Neural cell (in vitro differentiated cells): ENCODE measurements around the gene SND1.

ENCODE experiments used
- CTCF ChIP-seq: fragments of 450-650 bp; IDR thresholded peaks from 2 replicates; pipeline ENCODE4 v1.5.1; 2014; ENCODE audit warnings: antibody characterized with exemption, mild to moderate bottlenecking, moderate library complexity; ENCODE audit not compliant: poor library complexity, severe bottlenecking
- EP300 ChIP-seq: fragments of 450-650 bp; conservative IDR thresholded peaks from 2 replicates; pipeline ENCODE4 v1.6.1; 2014; ENCODE audit warnings: antibody characterized with exemption, mild to moderate bottlenecking, moderate library complexity; ENCODE audit not compliant: poor library complexity, severe bottlenecking
- EZH2 ChIP-seq: fragments of 200-600, 300-800 bp; shearing (Covaris generic), sonication (generic); IDR thresholded peaks from 2 replicates; pipeline ENCODE4 v1.6.1; 2014; ENCODE audit warnings: antibody characterized with exemption, low read length, borderline replicate concordance, mild to moderate bottlenecking; ENCODE audit not compliant: insufficient read depth, poor library complexity, severe bottlenecking
- MXI1 ChIP-seq: fragments of 450-650 bp; conservative IDR thresholded peaks from 2 replicates; pipeline ENCODE4 v1.6.1; 2014; ENCODE audit warnings: antibody characterized with exemption, mild to moderate bottlenecking; ENCODE audit not compliant: poor library complexity, severe bottlenecking
- POLR2AphosphoS5 ChIP-seq: IDR thresholded peaks from 2 replicates; pipeline ENCODE4 v1.6.1; 2012
- RAD21 ChIP-seq: fragments of 450-650 bp; conservative IDR thresholded peaks from 2 replicates; pipeline ENCODE4 v1.6.1; 2014; ENCODE audit warnings: antibody characterized with exemption, mild to moderate bottlenecking, moderate library complexity
- REST ChIP-seq: IDR thresholded peaks from 2 replicates; pipeline ENCODE4 v1.6.1; 2012; ENCODE audit warnings: borderline replicate concordance
- TAF1 ChIP-seq: IDR thresholded peaks from 2 replicates; pipeline ENCODE4 v1.6.1; 2012; ENCODE audit warnings: low read depth

GRCh38 chr7:128112018-128112780, 460.2 kb downstream of the SND1 start:
- TF ChIP-seq EP300 (no peak), POLR2AphosphoS5 (no peak), CTCF (no peak), REST (no peak), RAD21 (no peak), TAF1 (no peak), EZH2 (no peak), MXI1 (no peak)
